NK-92 (cell line): ENCODE measurements around the gene S1PR5.
"Not testable (repeated sequence)": the region's sequence is repeated elsewhere in the genome, so short reads cannot be mapped to it uniquely, and the experiment has no call there.

Experiments used
- DNase-seq: peaks from one replicate; lab custom pipeline; 2025; ENCODE audit not compliant: unreplicated experiment; lab: John Stamatoyannopoulos, UW

The S1PR5 gene

GRCh38 chr19:10544753-10545251 is 27.6 kb upstream of the S1PR5 start:
- DNase-seq: no peak

GRCh38 chr19:10544242-10544752 is 27.1 kb upstream of the S1PR5 start:
- DNase-seq: no peak

- DNase-seq: no peak
Observed at GRCh38 chr19:10543420-10544241, 26.4 kb upstream of the S1PR5 start, which contains the start of gene ATG4D. ATG4D (plus strand) TSS chr19:10543904; CDS start chr19:10544091, 187 bp downstream.

GRCh38 chr19:10543059-10543419 is 25.8 kb upstream of the S1PR5 start:
- DNase-seq: no peak

- DNase-seq: not testable (repeated sequence)
Observed at GRCh38 chr19:10539016-10539415, 21.8 kb upstream of the S1PR5 start.

- no peak for DNase-seq
Observed at GRCh38 chr19:10538204-10538983, 21.1 kb upstream of the S1PR5 start.

GRCh38 chr19:10537668-10538067 is 20.4 kb upstream of the S1PR5 start:
- DNase-seq: no peak

- no peak for DNase-seq
Observed at GRCh38 chr19:10535613-10536012, 18.4 kb upstream of the S1PR5 start.

- no peak for DNase-seq
Observed at GRCh38 chr19:10533646-10534386, 16.6 kb upstream of the S1PR5 start.

- DNase-seq: no peak
Observed at GRCh38 chr19:10532457-10532856, 15.2 kb upstream of the S1PR5 start.

- DNase-seq: not testable (repeated sequence)
Observed at GRCh38 chr19:10526887-10527286, 9.6 kb upstream of the S1PR5 start.

GRCh38 chr19:10525636-10526035 is 8.4 kb upstream of the S1PR5 start:
- DNase-seq: no peak

- DNase-seq: no peak
Observed at GRCh38 chr19:10523135-10523636, 5.9 kb upstream of the S1PR5 start.

- DNase-seq: no peak
Observed at GRCh38 chr19:10521461-10522171, 4.4 kb upstream of the S1PR5 start.

- DNase-seq: no peak
Observed at GRCh38 chr19:10520652-10521318, 3.5 kb upstream of the S1PR5 start.

- DNase-seq: no peak
Observed at GRCh38 chr19:10519421-10519820, 2.2 kb upstream of the S1PR5 start.

- no peak for DNase-seq
Observed at GRCh38 chr19:10518444-10519361, 1.5 kb upstream of the S1PR5 start.

- no peak for DNase-seq
Observed at GRCh38 chr19:10517760-10518443, 655 bp upstream of the S1PR5 start.
